SK-N-MC (cell line): ENCODE data around the gene BICC1.

Experiments
- EZH2 ChIP-seq: fragments of 200-600 bp; sonication (generic); IDR thresholded peaks from one replicate; pipeline ENCODE4 v1.6.1; 2017; ENCODE audit warnings: antibody characterized with exemption
- POLR2AphosphoS5 ChIP-seq: IDR thresholded peaks from 2 replicates; pipeline ENCODE4 v1.6.1; 2012; ENCODE audit warnings: mild to moderate bottlenecking, low read depth, low read length, borderline replicate concordance

DNA sequence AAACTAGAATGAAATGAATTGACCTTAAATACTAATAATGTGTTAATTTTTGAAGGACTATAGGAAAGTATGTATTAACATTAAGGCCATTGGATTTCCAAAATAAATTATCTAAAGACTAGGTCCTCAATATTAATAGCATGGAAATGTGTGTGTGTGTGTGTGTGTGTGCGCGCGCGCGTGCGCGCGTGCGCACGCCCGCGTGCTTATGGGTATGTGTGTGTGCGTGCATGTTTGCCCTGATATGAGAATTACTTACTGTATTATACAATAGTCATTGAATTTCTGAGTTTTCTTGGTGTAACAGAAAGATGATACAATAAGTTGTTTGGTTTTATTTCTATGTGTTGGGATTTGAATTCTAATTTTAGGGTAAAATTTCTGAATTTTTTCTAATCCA, 205.9 kb downstream of the BICC1 start:
- TF ChIP-seq EZH2 (no peak), POLR2AphosphoS5 (no peak)
